ENCODE results near the gene SLC30A4. TPM values are rescaled to one million over a fixed set of nuclear protein-coding genes. Genes with fewer than 3 reads are reported as not detected.

Gene SLC30A4
- polyA plus RNA-seq, 6 donors from 2014 or later, result 9.3 to 16.8 (median 12.4) TPM

DNA sequence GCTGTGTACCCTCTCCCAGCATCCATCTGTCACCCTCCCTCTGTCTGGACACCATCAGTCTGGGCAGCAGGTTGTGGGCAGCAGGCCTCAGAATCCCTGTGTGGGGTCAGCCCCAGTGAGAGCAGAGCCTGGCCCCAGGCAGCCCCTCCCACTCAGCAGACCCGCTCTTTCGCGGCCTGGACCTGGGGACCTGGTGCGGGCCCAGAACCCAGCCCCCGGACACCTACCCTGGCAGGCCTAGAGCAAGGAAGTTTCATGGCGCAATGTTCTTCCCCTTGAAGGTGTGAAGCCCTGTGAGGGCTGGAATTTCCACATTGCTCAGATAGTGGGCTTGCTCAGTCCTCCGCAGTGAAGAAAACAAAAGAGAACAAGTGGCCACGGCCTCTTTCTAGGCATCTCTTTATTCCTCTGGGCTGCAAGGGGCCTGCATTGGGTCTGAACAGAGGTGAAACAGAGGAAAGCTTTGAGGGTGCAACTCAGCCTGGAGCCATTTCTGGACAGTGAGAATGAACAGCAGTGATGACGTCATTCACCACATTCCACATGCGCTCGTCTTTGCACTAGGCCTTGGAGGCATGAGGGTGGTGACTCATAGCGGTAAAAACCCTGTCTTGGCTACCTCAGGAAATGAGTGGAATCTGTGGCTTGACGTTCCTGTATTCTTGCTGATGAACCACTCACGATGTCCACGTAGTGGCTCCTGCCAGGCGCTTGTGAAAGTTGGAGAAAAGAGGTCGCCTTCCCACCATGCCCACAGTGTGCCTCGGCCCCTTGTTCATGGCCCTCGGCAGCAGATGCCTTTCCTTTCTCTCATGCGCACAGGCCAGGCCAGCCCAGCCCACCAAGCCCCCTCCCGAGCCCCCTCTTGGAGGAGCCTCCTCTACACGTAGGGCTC is 66.1 kb downstream of the SLC30A4 start:
- Mint-ChIP-seq H3K27me3 (no peaks in the 10 kb centered on the region), H3K36me3 (no peaks in the 10 kb centered on the region), H3K4me1 (peaks cover 27 to 46% (median 37%) of the 10 kb centered on the region in 3 donors), H3K9me3 (peaks cover 0 to 4% (median 0%) of the 10 kb centered on the region in 7 donors), H3K27ac (peak overlapping the region in 2 of 6 donors; percentile 76 to 87), H3K4me3 (peak overlapping the region in 1 of 8 donors; percentile 12)
- DNase-seq, result no peak
- no peak for ATAC-seq (ENCODE audit: low read depth in 2 of 2)

- peaks cover 0 to 4% (median 0%) of the 10 kb centered on the region in 7 donors for H3K9me3 Mint-ChIP-seq
- peak; percentile 73 to 74 for ATAC-seq (ENCODE audit: low read depth in 2 of 2)
- DNase-seq, result peak; percentile 77
- H3K27ac Mint-ChIP-seq, result peak overlapping the region; percentile 87 to 98 (median 95)
- peaks cover 0 to 3% (median 0%) of the 10 kb centered on the region in 3 donors for H3K27me3 Mint-ChIP-seq
- no peaks in the 10 kb centered on the region for H3K36me3 Mint-ChIP-seq
- H3K4me3 Mint-ChIP-seq, result peak overlapping the region; percentile 54 to 92 (median 78)
- H3K4me1 Mint-ChIP-seq, result peaks cover 27 to 46% (median 37%) of the 10 kb centered on the region in 3 donors
These were observed 67.7 kb downstream of the SLC30A4 start for GRCh38 chr15:45454814-45455213.

GRCh38 chr15:45451265-45451664 is 71.3 kb downstream of the SLC30A4 start:
- ATAC-seq (ENCODE audit: low read depth in 2 of 2) (no peak), DNase-seq (no peak)
- Mint-ChIP-seq H3K36me3 (no peaks in the 10 kb centered on the region), H3K27me3 (peaks cover 0 to 20% (median 0%) of the 10 kb centered on the region in 3 donors), H3K27ac (no peak overlapping the region), H3K9me3 (peaks cover 0 to 4% (median 0%) of the 10 kb centered on the region in 7 donors), H3K4me3 (no peak overlapping the region), H3K4me1 (peaks cover 16 to 24% (median 24%) of the 10 kb centered on the region in 3 donors)

- peak overlapping the region in 1 of 6 donors; percentile 63 for H3K27ac Mint-ChIP-seq
- peaks cover 13 to 18% (median 16%) of the 10 kb centered on the region in 3 donors for H3K4me1 Mint-ChIP-seq
These were observed 72.4 kb downstream of the SLC30A4 start for GRCh38 chr15:45449916-45450867.

GRCh38 chr15:45449395-45449794 is 73.2 kb downstream of the SLC30A4 start:
- ATAC-seq (ENCODE audit: low read depth in 2 of 2) (no peak), DNase-seq (no peak)
- Mint-ChIP-seq H3K4me1 (peaks cover 5 to 10% (median 8%) of the 10 kb centered on the region in 3 donors), H3K9me3 (peaks cover 0 to 4% (median 0%) of the 10 kb centered on the region in 7 donors), H3K36me3 (no peaks in the 10 kb centered on the region), H3K4me3 (no peak overlapping the region), H3K27me3 (peaks cover 0 to 29% (median 9%) of the 10 kb centered on the region in 3 donors), H3K27ac (peak overlapping the region in 1 of 6 donors; percentile 23)

More at GRCh38 chr15:45449916-45450867, 72.4 kb downstream of the SLC30A4 start:
- Mint-ChIP-seq H3K36me3 (no peaks in the 10 kb centered on the region), H3K9me3 (peaks cover 0 to 4% (median 0%) of the 10 kb centered on the region in 7 donors), H3K4me3 (no peak overlapping the region), H3K27me3 (peaks cover 0 to 21% (median 1%) of the 10 kb centered on the region in 3 donors)
- ATAC-seq (ENCODE audit: low read depth in 2 of 2), result no peak
- no peak for DNase-seq

DNA sequence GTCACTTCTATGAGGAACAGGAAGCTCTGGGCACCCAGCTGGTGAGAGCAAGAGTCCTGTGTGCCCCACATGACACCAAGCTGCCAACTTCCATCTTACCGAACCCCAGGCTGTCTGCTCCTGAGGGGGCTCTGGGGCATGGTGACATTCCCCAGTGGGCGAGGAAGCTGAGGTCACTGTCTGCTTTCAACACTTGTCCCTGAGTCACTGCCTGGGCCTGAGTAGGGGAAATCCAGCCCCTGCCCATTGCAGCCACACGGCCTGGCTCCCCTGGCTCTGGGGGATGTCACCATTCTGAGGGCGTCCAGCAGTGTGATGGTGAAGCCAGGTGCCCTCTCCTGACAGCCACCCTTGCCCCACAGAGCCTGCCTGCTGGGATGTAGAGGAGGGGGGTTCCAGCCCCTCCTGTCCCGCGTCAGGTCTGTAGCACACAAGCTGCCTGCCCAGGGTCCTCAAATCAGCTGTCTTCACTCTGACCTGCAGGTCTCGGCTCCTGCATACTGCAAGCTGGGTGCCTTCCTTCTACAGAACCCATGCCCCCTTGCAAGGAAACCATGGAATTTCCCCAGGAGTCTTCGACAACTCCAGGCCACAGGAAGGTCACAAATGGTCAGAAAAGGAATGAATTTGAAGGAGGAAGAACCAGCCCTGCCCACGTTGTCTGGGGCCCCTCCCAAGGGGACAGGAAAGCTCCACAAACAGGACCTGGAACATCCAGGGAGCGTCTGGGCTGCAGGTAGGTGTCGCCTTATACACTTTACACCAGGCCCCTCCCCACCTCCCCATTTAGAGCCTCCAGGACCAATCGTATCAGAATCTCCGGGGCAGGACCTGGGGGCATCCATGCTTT is 74.3 kb downstream of the SLC30A4 start:
- H3K27me3 Mint-ChIP-seq, result peaks cover 0 to 30% (median 10%) of the 10 kb centered on the region in 3 donors
- DNase-seq, result no peak
- peaks cover 0 to 4% (median 0%) of the 10 kb centered on the region in 7 donors for H3K9me3 Mint-ChIP-seq
- H3K27ac Mint-ChIP-seq, result no peak overlapping the region
- no peaks in the 10 kb centered on the region for H3K36me3 Mint-ChIP-seq
- ATAC-seq (ENCODE audit: low read depth in 2 of 2), result no peak
- no peak overlapping the region for H3K4me3 Mint-ChIP-seq
- H3K4me1 Mint-ChIP-seq, result no peaks in the 10 kb centered on the region

GRCh38 chr15:45443645-45444044 is 78.9 kb downstream of the SLC30A4 start:
- H3K27me3 Mint-ChIP-seq, result peaks cover 0 to 19% (median 10%) of the 10 kb centered on the region in 3 donors

GRCh38 chr15:45442507-45443135 is 79.9 kb downstream of the SLC30A4 start:
- no peak overlapping the region for H3K4me3 Mint-ChIP-seq
- no peak for ATAC-seq (ENCODE audit: low read depth in 2 of 2)
- no peaks in the 10 kb centered on the region for H3K36me3 Mint-ChIP-seq
- peaks cover 0 to 19% (median 10%) of the 10 kb centered on the region in 3 donors for H3K27me3 Mint-ChIP-seq
- no peak for DNase-seq
- H3K4me1 Mint-ChIP-seq, result no peaks in the 10 kb centered on the region
- no peaks in the 10 kb centered on the region for H3K9me3 Mint-ChIP-seq
- no peak overlapping the region for H3K27ac Mint-ChIP-seq

More at GRCh38 chr15:45443645-45444044, 78.9 kb downstream of the SLC30A4 start:
- Mint-ChIP-seq H3K36me3 (no peaks in the 10 kb centered on the region), H3K4me3 (no peak overlapping the region), H3K27ac (peak overlapping the region in 1 of 6 donors; percentile 7), H3K4me1 (no peaks in the 10 kb centered on the region), H3K9me3 (no peaks in the 10 kb centered on the region)
- ATAC-seq (ENCODE audit: low read depth in 2 of 2) (no peak), DNase-seq (no peak)

DNA sequence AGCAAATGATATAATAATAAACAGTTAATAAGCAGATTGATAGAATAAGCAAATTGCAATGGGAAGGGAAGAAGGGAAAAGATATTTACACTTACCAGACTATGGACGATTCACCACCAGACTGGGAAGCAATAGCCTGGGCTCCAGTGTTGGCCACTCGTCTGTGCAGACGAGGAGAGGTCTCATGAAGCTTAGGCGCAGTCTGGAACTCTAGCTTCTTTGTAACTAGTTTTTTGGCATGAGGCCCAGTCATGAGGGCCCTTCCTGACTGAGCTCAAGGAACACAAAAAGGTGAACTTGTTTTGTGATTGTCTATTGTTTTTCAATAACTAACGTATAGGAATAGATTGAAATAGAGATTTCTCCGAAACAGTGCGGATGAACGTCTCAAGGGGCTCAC is 80.9 kb downstream of the SLC30A4 start:
- no peaks in the 10 kb centered on the region for H3K36me3 Mint-ChIP-seq
- no peaks in the 10 kb centered on the region for H3K9me3 Mint-ChIP-seq
- ATAC-seq (ENCODE audit: low read depth in 2 of 2), result no peak
- H3K4me1 Mint-ChIP-seq, result no peaks in the 10 kb centered on the region
- H3K27ac Mint-ChIP-seq, result no peak overlapping the region
- peaks cover 0 to 14% (median 10%) of the 10 kb centered on the region in 3 donors for H3K27me3 Mint-ChIP-seq
- DNase-seq, result no peak
- H3K4me3 Mint-ChIP-seq, result no peak overlapping the region

DNA sequence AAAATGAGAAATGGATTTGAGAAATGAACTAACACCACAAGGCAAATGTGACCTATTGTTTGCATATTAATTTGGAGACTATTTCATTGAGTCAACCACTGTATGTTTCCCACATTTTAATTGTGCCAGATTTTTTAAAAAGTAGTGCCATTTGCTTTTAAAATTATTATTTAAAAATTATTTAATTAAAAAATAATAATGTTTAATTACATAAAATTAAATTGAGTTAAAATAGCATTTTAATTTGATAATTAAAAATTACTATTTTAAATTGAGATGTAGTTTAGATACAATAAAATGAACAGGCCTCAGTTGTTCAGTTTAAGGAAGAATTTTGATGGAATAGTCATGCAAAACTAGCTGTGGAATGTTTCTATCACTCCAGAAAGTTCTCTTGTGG is 81.5 kb downstream of the SLC30A4 start:
- H3K27ac Mint-ChIP-seq, result no peak overlapping the region
- H3K27me3 Mint-ChIP-seq, result peaks cover 0 to 10% (median 10%) of the 10 kb centered on the region in 3 donors
- no peaks in the 10 kb centered on the region for H3K36me3 Mint-ChIP-seq
- H3K9me3 Mint-ChIP-seq, result no peaks in the 10 kb centered on the region
- DNase-seq (no peak), ATAC-seq (ENCODE audit: low read depth in 2 of 2) (no peak)
- H3K4me3 Mint-ChIP-seq, result no peak overlapping the region
- no peaks in the 10 kb centered on the region for H3K4me1 Mint-ChIP-seq

DNA sequence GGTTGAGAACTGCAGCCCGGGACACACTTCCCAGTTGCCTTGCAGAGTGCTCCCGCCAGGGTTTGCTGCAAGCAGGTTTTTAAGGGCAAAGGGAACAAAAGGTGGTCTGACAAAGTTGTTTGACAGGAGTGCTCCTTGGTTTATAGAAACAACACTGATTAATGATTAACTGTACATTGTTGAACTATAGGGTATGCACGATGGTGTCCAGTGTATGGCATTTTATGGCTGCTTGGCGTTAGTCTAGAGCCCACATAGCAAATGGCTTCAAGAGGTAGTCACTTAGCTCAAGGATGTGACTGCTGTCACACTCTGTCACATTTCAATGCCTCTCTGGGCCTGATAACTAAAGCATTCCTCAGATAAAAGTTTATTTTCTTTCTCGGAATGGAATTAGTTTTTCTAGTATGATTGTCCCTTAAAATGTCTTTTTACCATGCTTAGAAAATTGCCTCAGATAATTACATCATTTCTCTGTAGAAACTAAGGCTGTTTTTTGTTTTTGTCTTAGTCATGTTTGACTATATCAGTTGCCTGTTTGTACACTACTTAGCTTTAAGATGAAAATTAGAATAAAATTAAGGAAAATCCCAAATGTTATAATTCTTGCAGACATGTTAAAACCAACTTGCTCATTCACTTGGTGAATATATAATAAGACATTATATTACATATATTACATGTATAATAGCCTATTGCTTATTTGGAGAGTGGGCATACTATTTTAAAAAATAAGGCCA is 82.9 kb downstream of the SLC30A4 start:
- Mint-ChIP-seq H3K4me3 (no peak overlapping the region), H3K9me3 (no peaks in the 10 kb centered on the region), H3K4me1 (no peaks in the 10 kb centered on the region), H3K36me3 (no peaks in the 10 kb centered on the region), H3K27ac (no peak overlapping the region), H3K27me3 (peaks cover 0 to 4% (median 4%) of the 10 kb centered on the region in 3 donors)
- ATAC-seq (ENCODE audit: low read depth in 2 of 2) (no peak), DNase-seq (no peak)
